Subcutaneous abdominal adipose tissue (tissue), 5 donors: ENCODE measurements around the gene LDB2.

Experiments used
- H3K27ac ChIP-seq: one replicate; pipeline ENCODE4 v1.7.0; 2013; ENCODE audit warnings: low read depth, mild to moderate bottlenecking, inconsistent platforms, low read length, moderate library complexity
- H3K27me3 ChIP-seq, 5 donors: one replicate each; pipeline ENCODE4 v1.7.0; 2013; ENCODE audit warnings: low read length in 5 of 5, inconsistent platforms in 1 of 5; ENCODE audit not compliant: control insufficient read depth in 5 of 5, insufficient read depth in 4 of 5
- H3K36me3 ChIP-seq, 5 donors: one replicate each; pipeline ENCODE4 v1.7.0; 2013; ENCODE audit warnings: low read length in 5 of 5; ENCODE audit not compliant: control insufficient read depth in 5 of 5, insufficient read depth in 5 of 5
- H3K4me1 ChIP-seq, 5 donors: one replicate each; pipeline ENCODE4 v1.7.0; 2013; ENCODE audit warnings: low read length in 5 of 5, mild to moderate bottlenecking in 3 of 5, moderate library complexity in 1 of 5; ENCODE audit not compliant: control insufficient read depth in 5 of 5, insufficient read depth in 5 of 5
- H3K4me3 ChIP-seq, 5 donors: one replicate each; pipeline ENCODE4 v1.7.0; 2013; ENCODE audit warnings: low read length in 5 of 5, low read depth in 1 of 5
- H3K9ac ChIP-seq, 5 donors: one replicate each; pipeline ENCODE4 v1.7.0; 2013; ENCODE audit warnings: low read length in 5 of 5, mild to moderate bottlenecking in 4 of 5, moderate library complexity in 3 of 5
- H3K9me3 ChIP-seq, 5 donors: one replicate each; pipeline ENCODE4 v1.7.0; 2013; ENCODE audit warnings: low read length in 5 of 5; ENCODE audit not compliant: control insufficient read depth in 5 of 5
- donor health status: healthy.
- donor health status: healthy.
- donor health status: healthy.
- donor health status: healthy.
- donor health status: healthy.

The LDB2 gene

GRCh38 chr4:16852644-16853043 lies 45.8 kb downstream of the LDB2 start:
- Histone ChIP-seq H3K9ac (no peak overlapping the region), H3K4me1 (peaks cover 0 to 18% (median 0%) of the 10 kb centered on the region in 5 donors), H3K36me3 (no peaks in the 10 kb centered on the region), H3K27ac (no peak overlapping the region), H3K4me3 (no peak overlapping the region), H3K9me3 (no peaks in the 10 kb centered on the region), H3K27me3 (no peaks in the 10 kb centered on the region)

- Histone ChIP-seq H3K9ac (no peak overlapping the region), H3K36me3 (no peaks in the 10 kb centered on the region), H3K27ac (no peak overlapping the region), H3K9me3 (no peaks in the 10 kb centered on the region), H3K4me1 (peaks cover 0 to 15% (median 0%) of the 10 kb centered on the region in 5 donors), H3K27me3 (no peaks in the 10 kb centered on the region), H3K4me3 (no peak overlapping the region)
Measured at GRCh38 chr4:16852228-16852627, 46.2 kb downstream of the LDB2 start.

- H3K27ac ChIP-seq: no peak overlapping the region
- no peak overlapping the region for H3K9ac ChIP-seq
- no peaks in the 10 kb centered on the region for H3K36me3 ChIP-seq
- H3K27me3 ChIP-seq: no peaks in the 10 kb centered on the region
- peaks cover 0 to 21% (median 6%) of the 10 kb centered on the region in 5 donors for H3K4me1 ChIP-seq
- H3K9me3 ChIP-seq: no peaks in the 10 kb centered on the region
- H3K4me3 ChIP-seq: no peak overlapping the region
Measured at GRCh38 chr4:16846540-16847117, 51.8 kb downstream of the LDB2 start.

- H3K4me1 ChIP-seq: peaks cover 0 to 21% (median 6%) of the 10 kb centered on the region in 5 donors
- no peak overlapping the region for H3K27ac ChIP-seq
- no peak overlapping the region for H3K4me3 ChIP-seq
Measured at GRCh38 chr4:16844816-16845586, 53.4 kb downstream of the LDB2 start.

GRCh38 chr4:16843831-16844508 lies 54.5 kb downstream of the LDB2 start:
- Histone ChIP-seq H3K9me3 (no peaks in the 10 kb centered on the region), H3K27ac (no peak overlapping the region), H3K4me3 (no peak overlapping the region), H3K9ac (no peak overlapping the region), H3K4me1 (peaks cover 0 to 17% (median 6%) of the 10 kb centered on the region in 5 donors), H3K36me3 (peaks cover 0 to 6% (median 0%) of the 10 kb centered on the region in 5 donors), H3K27me3 (no peaks in the 10 kb centered on the region)

More at GRCh38 chr4:16844816-16845586, 53.4 kb downstream of the LDB2 start:
- H3K27me3 ChIP-seq: no peaks in the 10 kb centered on the region
- no peak overlapping the region for H3K9ac ChIP-seq
- H3K36me3 ChIP-seq: peaks cover 0 to 6% (median 0%) of the 10 kb centered on the region in 5 donors
- no peaks in the 10 kb centered on the region for H3K9me3 ChIP-seq

- no peak overlapping the region for H3K27ac ChIP-seq
- H3K4me3 ChIP-seq: no peak overlapping the region
- peaks cover 0 to 9% (median 0%) of the 10 kb centered on the region in 5 donors for H3K4me1 ChIP-seq
- no peak overlapping the region for H3K9ac ChIP-seq
- H3K27me3 ChIP-seq: no peaks in the 10 kb centered on the region
- H3K36me3 ChIP-seq: peaks cover 0 to 6% (median 0%) of the 10 kb centered on the region in 5 donors
- no peaks in the 10 kb centered on the region for H3K9me3 ChIP-seq
Measured at GRCh38 chr4:16838226-16838875, 60.1 kb downstream of the LDB2 start.

- Histone ChIP-seq H3K27me3 (no peaks in the 10 kb centered on the region), H3K4me1 (peaks cover 0 to 9% (median 0%) of the 10 kb centered on the region in 5 donors), H3K27ac (no peak overlapping the region)
Measured at GRCh38 chr4:16837475-16837874, 61.0 kb downstream of the LDB2 start.

GRCh38 chr4:16836324-16836723 lies 62.1 kb downstream of the LDB2 start:
- Histone ChIP-seq H3K36me3 (peaks cover 0 to 6% (median 0%) of the 10 kb centered on the region in 5 donors), H3K9me3 (no peaks in the 10 kb centered on the region), H3K27me3 (no peaks in the 10 kb centered on the region), H3K9ac (no peak overlapping the region), H3K4me1 (peaks cover 0 to 9% (median 0%) of the 10 kb centered on the region in 5 donors), H3K27ac (no peak overlapping the region), H3K4me3 (no peak overlapping the region)

More at GRCh38 chr4:16837475-16837874, 61.0 kb downstream of the LDB2 start:
- Histone ChIP-seq H3K9ac (no peak overlapping the region), H3K9me3 (no peaks in the 10 kb centered on the region), H3K4me3 (no peak overlapping the region), H3K36me3 (peaks cover 0 to 6% (median 0%) of the 10 kb centered on the region in 5 donors)

GRCh38 chr4:16835597-16836247 lies 62.7 kb downstream of the LDB2 start:
- Histone ChIP-seq H3K9ac (no peak overlapping the region), H3K36me3 (peaks cover 0 to 4% (median 0%) of the 10 kb centered on the region in 5 donors), H3K9me3 (no peaks in the 10 kb centered on the region), H3K27ac (no peak overlapping the region), H3K4me1 (peaks cover 0 to 9% (median 0%) of the 10 kb centered on the region in 5 donors), H3K27me3 (no peaks in the 10 kb centered on the region), H3K4me3 (no peak overlapping the region)
